Naive thymus-derived CD8-positive, alpha-beta T cell (primary cell): ENCODE data around the gene ATRNL1. TPM values are rescaled to one million over a fixed set of nuclear protein-coding genes. Genes with fewer than 3 reads are reported as not detected.
"Not testable (repeated sequence)": the region's sequence is repeated elsewhere in the genome, so short reads cannot be mapped to it uniquely, and the experiment has no call there.

Source experiments
- ATAC-seq, 2 donors: fragments of 150-1000 bp; cut with Tn5 transposase in 1 of 2; sonication (Bioruptor Pico), chemical (Tn5 transposase) in 1 of 2; 1 replicate in 1 of 2; 2 replicates in 1 of 2; pipeline ENCODE4 v1.10.0; 2021; ENCODE audit warnings: mild to moderate bottlenecking in 2 of 2, moderate library complexity in 2 of 2
- POLR2A ChIA-PET: fragments of 350-600 bp; sonication (Branson Sonifier 250); formaldehyde crosslinking; loops from one replicate; lab custom pipeline; 2021; ENCODE audit warnings: antibody characterized with exemption; lab: Charles Lee
- DNase-seq, 10 donors: peaks; one replicate each; pipeline versions ENCODE4 v3.0.0 to v3.0.0-alpha.2; 2020 to 2022
- H3K27ac Mint-ChIP-seq, 10 donors: one replicate each; pipeline ENCODE4 v1.8.0; 2020 to 2022; ENCODE audit warnings: mild to moderate bottlenecking in 10 of 10, mixed read lengths in 10 of 10, moderate library complexity in 4 of 10, inconsistent platforms in 1 of 10
- H3K27me3 Mint-ChIP-seq, 5 donors: one replicate each; pipeline ENCODE4 v1.8.0; 2021 to 2022; ENCODE audit warnings: mixed read lengths in 5 of 5
- H3K36me3 Mint-ChIP-seq, 3 donors: one replicate each; pipeline ENCODE4 v1.8.0; 2020 to 2022; ENCODE audit warnings: mixed read lengths in 3 of 3, mild to moderate bottlenecking in 2 of 3, inconsistent platforms in 1 of 3
- H3K4me1 Mint-ChIP-seq, 4 donors: one replicate each; pipeline ENCODE4 v1.8.0; 2021 to 2022; ENCODE audit warnings: mixed read lengths in 4 of 4
- H3K4me3 Mint-ChIP-seq, 10 donors: one replicate each; pipeline ENCODE4 v1.8.0; 2020 to 2022; ENCODE audit warnings: mild to moderate bottlenecking in 10 of 10, mixed read lengths in 10 of 10, moderate library complexity in 6 of 10, inconsistent platforms in 1 of 10
- H3K9me3 Mint-ChIP-seq, 9 donors: one replicate each; pipeline ENCODE4 v1.8.0; 2020 to 2022; ENCODE audit warnings: mixed read lengths in 9 of 9, mild to moderate bottlenecking in 3 of 9, inconsistent platforms in 1 of 9, moderate library complexity in 1 of 9
- polyA plus RNA-seq, 3 donors: library from polyadenylated mRNA; unstranded; fragments of 300-500 nt; fragmentation: Illumina TruSeq; gene quantifications; one replicate each; pipeline ENCODE4 v1.2.3, GENCODE V29; 2021
- total RNA-seq, 8 experiments: library from RNA in 2 of 8; stranded (reverse) in 2 of 8; gene quantifications; one replicate each; pipeline ENCODE4 v1.2.3 and lab custom pipeline; 2021 to 2026

ATRNL1 gene
- total and polyA plus RNA-seq, 5 experiments from 2014 or later: not detected

GRCh38 chr10:115828182-115828581 lies 735.0 kb downstream of the ATRNL1 start:
- H3K27me3 Mint-ChIP-seq, DNase-seq, H3K27ac Mint-ChIP-seq, H3K36me3 Mint-ChIP-seq, H3K4me3 Mint-ChIP-seq, ATAC-seq, POLR2A ChIA-PET, H3K4me1 Mint-ChIP-seq, H3K9me3 Mint-ChIP-seq: not testable (repeated sequence)

GRCh38 chr10:115829521-115830205 lies 736.5 kb downstream of the ATRNL1 start:
- Mint-ChIP-seq H3K4me3 (no peak overlapping the region), H3K27ac (no peak overlapping the region), H3K9me3 (peaks cover 0 to 9% (median 3%) of the 10 kb centered on the region in 9 donors), H3K36me3 (no peaks in the 10 kb centered on the region), H3K27me3 (no peaks in the 10 kb centered on the region), H3K4me1 (no peaks in the 10 kb centered on the region)
- POLR2A ChIA-PET: no interaction called here
- ATAC-seq (no peak), DNase-seq (no peak)

- no peaks in the 10 kb centered on the region for H3K4me1 Mint-ChIP-seq
- no peak overlapping the region for H3K4me3 Mint-ChIP-seq
- H3K27me3 Mint-ChIP-seq: peaks cover 0 to under 1% (median 0%) of the 10 kb centered on the region in 5 donors
- ATAC-seq (no peak), DNase-seq (no peak)
- POLR2A ChIA-PET: no interaction called here
- H3K9me3 Mint-ChIP-seq: peaks cover 0 to 8% (median 3%) of the 10 kb centered on the region in 9 donors
- H3K36me3 Mint-ChIP-seq: no peaks in the 10 kb centered on the region
- no peak overlapping the region for H3K27ac Mint-ChIP-seq
Observed at GRCh38 chr10:115830265-115830970, 737.3 kb downstream of the ATRNL1 start.

GRCh38 chr10:115831016-115831415 lies 737.9 kb downstream of the ATRNL1 start:
- H3K27ac Mint-ChIP-seq: no peak overlapping the region
- H3K36me3 Mint-ChIP-seq: no peaks in the 10 kb centered on the region
- DNase-seq (no peak), ATAC-seq (no peak)
- H3K27me3 Mint-ChIP-seq: peaks cover 0 to 6% (median 2%) of the 10 kb centered on the region in 5 donors
- H3K4me1 Mint-ChIP-seq: no peaks in the 10 kb centered on the region
- no peak overlapping the region for H3K4me3 Mint-ChIP-seq
- POLR2A ChIA-PET: no interaction called here
- peaks cover 0 to 7% (median 4%) of the 10 kb centered on the region in 9 donors for H3K9me3 Mint-ChIP-seq

GRCh38 chr10:115833119-115833518 lies 740.0 kb downstream of the ATRNL1 start:
- ATAC-seq: no peak
- Mint-ChIP-seq H3K36me3 (no peaks in the 10 kb centered on the region), H3K27ac (no peak overlapping the region), H3K4me1 (no peaks in the 10 kb centered on the region), H3K9me3 (peaks cover 0 to 7% (median 1%) of the 10 kb centered on the region in 9 donors), H3K4me3 (no peak overlapping the region), H3K27me3 (peaks cover 0 to 9% (median 2%) of the 10 kb centered on the region in 5 donors)
- DNase-seq: no peak
- POLR2A ChIA-PET: no interaction called here

GRCh38 chr10:115844591-115844990 lies 751.4 kb downstream of the ATRNL1 start:
- ATAC-seq: no peak
- POLR2A ChIA-PET: no interaction called here
- DNase-seq: no peak
- no peaks in the 10 kb centered on the region for H3K36me3 Mint-ChIP-seq
- H3K9me3 Mint-ChIP-seq: peaks cover 0 to 2% (median 0%) of the 10 kb centered on the region in 9 donors
- no peak overlapping the region for H3K4me3 Mint-ChIP-seq
- no peak overlapping the region for H3K27ac Mint-ChIP-seq
- H3K27me3 Mint-ChIP-seq: peaks cover 0 to 2% (median 0%) of the 10 kb centered on the region in 5 donors
- no peaks in the 10 kb centered on the region for H3K4me1 Mint-ChIP-seq

GRCh38 chr10:115845921-115846320 lies 752.8 kb downstream of the ATRNL1 start:
- H3K4me3 Mint-ChIP-seq: no peak overlapping the region
- H3K27me3 Mint-ChIP-seq: peaks cover 0 to 2% (median 0%) of the 10 kb centered on the region in 5 donors

GRCh38 chr10:115846528-115846927 lies 753.4 kb downstream of the ATRNL1 start:
- peaks cover 0 to 2% (median 0%) of the 10 kb centered on the region in 9 donors for H3K9me3 Mint-ChIP-seq
- POLR2A ChIA-PET: no interaction called here
- no peaks in the 10 kb centered on the region for H3K36me3 Mint-ChIP-seq
- ATAC-seq: no peak
- no peak for DNase-seq
- H3K4me3 Mint-ChIP-seq: no peak overlapping the region
- peaks cover 0 to 2% (median 0%) of the 10 kb centered on the region in 5 donors for H3K27me3 Mint-ChIP-seq
- H3K27ac Mint-ChIP-seq: no peak overlapping the region
- H3K4me1 Mint-ChIP-seq: no peaks in the 10 kb centered on the region

More at GRCh38 chr10:115845921-115846320, 752.8 kb downstream of the ATRNL1 start:
- H3K9me3 Mint-ChIP-seq: peaks cover 0 to 2% (median 0%) of the 10 kb centered on the region in 9 donors
- H3K36me3 Mint-ChIP-seq: no peaks in the 10 kb centered on the region
- POLR2A ChIA-PET: no interaction called here
- H3K27ac Mint-ChIP-seq: no peak overlapping the region
- ATAC-seq: no peak
- DNase-seq: no peak
- H3K4me1 Mint-ChIP-seq: no peaks in the 10 kb centered on the region

- ATAC-seq (no peak), DNase-seq (no peak)
- H3K4me3 Mint-ChIP-seq: no peak overlapping the region
- no peaks in the 10 kb centered on the region for H3K4me1 Mint-ChIP-seq
- H3K27me3 Mint-ChIP-seq: peaks cover 0 to 2% (median 1%) of the 10 kb centered on the region in 5 donors
- POLR2A ChIA-PET: no interaction called here
- no peak overlapping the region for H3K27ac Mint-ChIP-seq
- H3K36me3 Mint-ChIP-seq: no peaks in the 10 kb centered on the region
- H3K9me3 Mint-ChIP-seq: peaks cover 0 to 2% (median 0%) of the 10 kb centered on the region in 9 donors
Observed at GRCh38 chr10:115849197-115849596, 756.0 kb downstream of the ATRNL1 start.

- Mint-ChIP-seq H3K4me3 (no peak overlapping the region), H3K27me3 (peaks cover 0 to 13% (median 4%) of the 10 kb centered on the region in 5 donors), H3K9me3 (peaks cover 0 to 2% (median 0%) of the 10 kb centered on the region in 9 donors), H3K4me1 (no peaks in the 10 kb centered on the region), H3K36me3 (no peaks in the 10 kb centered on the region), H3K27ac (no peak overlapping the region)
- POLR2A ChIA-PET: no interaction called here
- no peak for DNase-seq
- ATAC-seq: no peak
Observed at GRCh38 chr10:115850666-115851065, 757.5 kb downstream of the ATRNL1 start.

GRCh38 chr10:115851695-115852094 lies 758.5 kb downstream of the ATRNL1 start:
- H3K27ac Mint-ChIP-seq: no peak overlapping the region
- H3K36me3 Mint-ChIP-seq: no peaks in the 10 kb centered on the region
- no peak overlapping the region for H3K4me3 Mint-ChIP-seq
- ATAC-seq: no peak
- DNase-seq: no peak
- H3K27me3 Mint-ChIP-seq: peaks cover 0 to 13% (median 4%) of the 10 kb centered on the region in 5 donors
- peaks cover 0 to 2% (median 0%) of the 10 kb centered on the region in 9 donors for H3K9me3 Mint-ChIP-seq
- POLR2A ChIA-PET: no interaction called here
- H3K4me1 Mint-ChIP-seq: no peaks in the 10 kb centered on the region

GRCh38 chr10:115854740-115855435 lies 761.7 kb downstream of the ATRNL1 start:
- POLR2A ChIA-PET: no interaction called here
- ATAC-seq (no peak), DNase-seq (no peak)
- H3K27ac Mint-ChIP-seq: no peak overlapping the region
- H3K27me3 Mint-ChIP-seq: peaks cover 0 to 13% (median 6%) of the 10 kb centered on the region in 5 donors
- H3K4me3 Mint-ChIP-seq: no peak overlapping the region
- H3K9me3 Mint-ChIP-seq: peaks cover 0 to 9% (median 0%) of the 10 kb centered on the region in 9 donors
- no peaks in the 10 kb centered on the region for H3K4me1 Mint-ChIP-seq
- no peaks in the 10 kb centered on the region for H3K36me3 Mint-ChIP-seq

- Mint-ChIP-seq H3K27ac (no peak overlapping the region), H3K4me1 (no peaks in the 10 kb centered on the region), H3K27me3 (peaks cover 0 to 13% (median 6%) of the 10 kb centered on the region in 5 donors), H3K4me3 (no peak overlapping the region), H3K36me3 (no peaks in the 10 kb centered on the region), H3K9me3 (peaks cover 0 to 9% (median 2%) of the 10 kb centered on the region in 9 donors)
- ATAC-seq (no peak), DNase-seq (no peak)
- POLR2A ChIA-PET: no interaction called here
Observed at GRCh38 chr10:115856580-115856979, 763.4 kb downstream of the ATRNL1 start.
